ENCODE results near the gene TRAF4. TPM values are rescaled to one million over a fixed set of nuclear protein-coding genes. Genes with fewer than 3 reads are reported as not detected.

TRAF4 gene
- total and polyA plus RNA-seq, 9 of the 15 experiments (the other 6 are each of a cell fraction or from before 2014, with no cell fraction given): 2.4 to 147 (median 72.4) TPM

GRCh38 chr17:28745786-28746411 is 2.1 kb downstream of the TRAF4 start (continued):
- TF ChIP-seq ARID3B (CRISPR knock-in tag; IDR thresholded peaks at IDR 0.05; ENCODE audit: borderline replicate concordance) (no peak), CHAMP1 (IDR thresholded peaks at IDR 0.05) (no peak), ZNF436 (CRISPR knock-in tag; IDR thresholded peaks at IDR 0.05) (no peak)

- H3K36me3 ChIP-seq (ENCODE audit: control insufficient read depth, insufficient read depth, low read length): peaks cover 68% of the 10 kb centered on the region
- TF ChIP-seq ARID1B (IDR thresholded peaks at IDR 0.05) (no peak), POLR2AphosphoS5 (IDR thresholded peaks at IDR 0.05; ENCODE audit: control insufficient read depth, insufficient read depth, low read depth, low read length) (0 out of 2 replicates have a peak, but pooled peaks have one; percentile 3), ZBTB11 (CRISPR knock-in tag; IDR thresholded peaks at IDR 0.05) (no peak)
- ChIA-PET POLR2A (interaction anchor here (0.6 to 17.4 kb wide), 12 partner anchors 10 to 205 kb away, joined by 3 to 367 read pairs (median 4); partner anchors contain the start of genes NEK8, RPL23A and TLCD1), CTCF (ENCODE audit: low intra/inter-chr PET ratio) (interaction anchor here (6.8 kb wide), 1 partner anchor 19 kb away, joined by 117 read pairs; the partner anchor contains the start of genes NEK8 and TLCD1)
- peak overlapping the region; percentile 93 to 99; a peak in 3 of 4 replicates for H3K9ac ChIP-seq (ENCODE audit: insufficient read depth in 1 of 2, low read depth in 2 of 2, low read length in 2 of 2)
- no peak overlapping the region for H3K4me3 ChIP-seq
- peaks cover 33 to 71% of the 10 kb centered on the region in 2 experiments for H3K4me1 ChIP-seq (replicated peaks in 1 of 2; ENCODE audit: control insufficient read depth in 2 of 2, insufficient read depth in 2 of 2, low read length in 2 of 2)
- H3K9me1 ChIP-seq (ENCODE audit: control insufficient read depth, insufficient read depth, low read length): no peaks in the 10 kb centered on the region
- no peaks in the 10 kb centered on the region for H3K27me3 ChIP-seq (ENCODE audit: control insufficient read depth in 2 of 2, insufficient read depth in 2 of 2, low read length in 2 of 2)
- peak overlapping the region; percentile 94; the same call in 1 of the 2 replicates for H3K4me2 ChIP-seq (ENCODE audit: insufficient read depth, low read length)
- WGBS (ENCODE audit: insufficient coverage, low coverage, missing lambda C conversion rate): 70% methylated on average over 5 of the region's 5 CpGs
- peaks cover 65% of the 10 kb centered on the region for H3K79me2 ChIP-seq (ENCODE audit: control insufficient read depth, insufficient read depth, low read length)
- DNase-seq (ENCODE audit: extremely low read depth in 1 of 4, low spot score in 3 of 4): peak in 2 of 4 experiments; percentile 33 to 49
- no peak for FAIRE-seq
- BruUV-seq (replicated peaks): no TSS peak
- H3K9me3 ChIP-seq (replicated peaks; ENCODE audit: control insufficient read depth, insufficient read depth, low read depth, low read length): no peaks in the 10 kb centered on the region
- in situ Hi-C loops (cut with MboI): no loop called here
- H3K27ac ChIP-seq (ENCODE audit: extremely low read depth, low read depth, low read length): peak overlapping the region; percentile 96; the same call in 1 of the 3 replicates
- peaks cover 27% of the 10 kb centered on the region for H4K20me1 ChIP-seq (replicated peaks; ENCODE audit: control insufficient read depth, insufficient read depth, low read length)
- ATAC-seq: no peak
- intact Hi-C loops (cut with micrococcal nuclease): no loop called here
- no peak overlapping the region for H2AFZ ChIP-seq (ENCODE audit: low read depth, low read length)
Measured at GRCh38 chr17:28746611-28747050, 2.8 kb downstream of the TRAF4 start.

Data from K562 (cell line).